ENCODE data around the gene CRYBA4. TPM values are rescaled to one million over a fixed set of nuclear protein-coding genes. Genes with fewer than 3 reads are reported as not detected.

CRYBA4 gene
- total RNA-seq, result 1.1 TPM

- DNase-seq (ENCODE audit: low spot score), result no peak
These were observed at the start of gene CRYBA4 for GRCh38 chr22:26621663-26622062. CRYBA4 (plus strand) TSS chr22:26621963; CDS start chr22:26622597, 634 bp downstream.

GRCh38 chr22:26573026-26573662 lies 48.6 kb upstream of the CRYBA4 start:
- DNase-seq (ENCODE audit: low spot score), result no peak

GRCh38 chr22:26574001-26574723 lies 47.6 kb upstream of the CRYBA4 start:
- DNase-seq (ENCODE audit: low spot score), result no peak

GRCh38 chr22:26576026-26576680 lies 45.6 kb upstream of the CRYBA4 start:
- DNase-seq (ENCODE audit: low spot score), result no peak

GRCh38 chr22:26577081-26577480 lies 44.7 kb upstream of the CRYBA4 start:
- no peak for DNase-seq (ENCODE audit: low spot score)

- DNase-seq (ENCODE audit: low spot score), result no peak
These were observed 42.4 kb upstream of the CRYBA4 start for GRCh38 chr22:26579331-26579886.

GRCh38 chr22:26580240-26580962 lies 41.4 kb upstream of the CRYBA4 start:
- DNase-seq (ENCODE audit: low spot score), result no peak

- no peak for DNase-seq (ENCODE audit: low spot score)
These were observed 40.7 kb upstream of the CRYBA4 start for GRCh38 chr22:26581026-26581425.

GRCh38 chr22:26581633-26582168 lies 40.1 kb upstream of the CRYBA4 start:
- DNase-seq (ENCODE audit: low spot score), result no peak

- no peak for DNase-seq (ENCODE audit: low spot score)
These were observed 37.8 kb upstream of the CRYBA4 start for GRCh38 chr22:26584010-26584409.

- DNase-seq (ENCODE audit: low spot score), result no peak
These were observed 36.5 kb upstream of the CRYBA4 start for GRCh38 chr22:26585104-26585790.

GRCh38 chr22:26586556-26587325 lies 35.0 kb upstream of the CRYBA4 start:
- DNase-seq (ENCODE audit: low spot score), result no peak

GRCh38 chr22:26587991-26588613 lies 33.7 kb upstream of the CRYBA4 start:
- no peak for DNase-seq (ENCODE audit: low spot score)

- DNase-seq (ENCODE audit: low spot score), result no peak
These were observed 32.9 kb upstream of the CRYBA4 start for GRCh38 chr22:26588729-26589366.

GRCh38 chr22:26589367-26589844 lies 32.4 kb upstream of the CRYBA4 start:
- DNase-seq (ENCODE audit: low spot score), result peak; percentile 63

- DNase-seq (ENCODE audit: low spot score), result peak; percentile 80
These were observed 31.7 kb upstream of the CRYBA4 start, which contains the start of gene TPST2 for GRCh38 chr22:26589845-26590736. TPST2 (minus strand) TSS chr22:26590132; CDS start chr22:26541630, 48,502 bp downstream.

GRCh38 chr22:26592421-26592891 lies 29.3 kb upstream of the CRYBA4 start:
- DNase-seq (ENCODE audit: low spot score), result peak; percentile 66

- DNase-seq (ENCODE audit: low spot score), result no peak
These were observed 28.0 kb upstream of the CRYBA4 start for GRCh38 chr22:26593763-26594162.
